ENCODE results near the gene CCDC174.

GRCh38 chr3:14716591-14716990 is 65.0 kb downstream of the CCDC174 start:
- no peak for TF ChIP-seq CTCF (IDR thresholded peaks at IDR 0.05; ENCODE audit: extremely low read depth in 1 of 2, insufficient read depth in 1 of 2, low read depth in 1 of 2, low read length in 2 of 2)
- TF ChIP-seq POLR2A (IDR thresholded peaks at IDR 0.05; ENCODE audit: low read depth, low read length) = no peak
- TF ChIP-seq POLR2AphosphoS5 (IDR thresholded peaks at IDR 0.05; ENCODE audit: insufficient read depth, low read depth, low read length) = no peak
- TF ChIP-seq, protein P1, sequence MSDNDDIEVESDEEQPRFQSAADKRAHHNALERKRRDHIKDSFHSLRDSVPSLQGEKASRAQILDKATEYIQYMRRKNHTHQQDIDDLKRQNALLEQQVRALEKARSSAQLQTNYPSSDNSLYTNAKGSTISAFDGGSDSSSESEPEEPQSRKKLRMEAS (IDR thresholded peaks at IDR 0.05; ENCODE audit: insufficient read depth, insufficient read length) = no peak
- TF ChIP-seq EZH2 (IDR thresholded peaks at IDR 0.05; ENCODE audit: borderline replicate concordance, low read depth, low read length, severe bottlenecking) = no peak
- TF ChIP-seq FOS (IDR thresholded peaks at IDR 0.05; ENCODE audit: borderline replicate concordance, insufficient read depth, low read length) = no peak
- TF ChIP-seq MYC (IDR thresholded peaks at IDR 0.05; ENCODE audit: low read depth, low read length) = no peak
- TF ChIP-seq GATA2 (IDR thresholded peaks at IDR 0.05; ENCODE audit: insufficient read depth, insufficient read length, low read depth, low read length) = no peak
- TF ChIP-seq JUN (IDR thresholded peaks at IDR 0.05; ENCODE audit: borderline replicate concordance, insufficient read depth, insufficient read length, low read depth) = no peak

All from endothelial cell of umbilical vein (primary cell).